ENCODE measurements around the gene LY6G6C. TPM values are rescaled to one million over a fixed set of nuclear protein-coding genes. Genes with fewer than 3 reads are reported as not detected.

Gene LY6G6C
- total and polyA plus RNA-seq, 2 donors (not counting 1 experiment from before 2014, with no cell fraction given), result 0.13 TPM; not detected in 1

Small RNAs within 50 kb of the gene (small RNA-seq; reads per million reads assigned to genes)
- gene LY6G6D (ENCODE audit: insufficient read length, low read depth, low replicate concordance) (not detected), gene MIR4646 (ENCODE audit: insufficient read length, low read depth, low replicate concordance) (not detected), gene MSH5-SAPCD1 (ENCODE audit: insufficient read length, low read depth, low replicate concordance) (not detected), gene RNU6-850P (ENCODE audit: insufficient read length, low read depth, low replicate concordance) (not detected), gene SAPCD1 (ENCODE audit: insufficient read length, low read depth, low replicate concordance) (not detected)

Other genes with a start within 250 kb of the LY6G6C start
Only the 30 nearest of the 41 such genes appear.
- 5.6 and 8.8 TPM in 2 replicates for gene LTA, start 149.5 kb downstream of the LY6G6C start, total RNA-seq
- gene LTA, start 149.5 kb downstream of the LY6G6C start, polyA plus RNA-seq, result 8.4 and 8.6 TPM in 2 replicates
- 22.2 and 22.6 TPM in 2 replicates for gene TNF, start 146.2 kb downstream of the LY6G6C start, total RNA-seq
- 15.6 and 21.9 TPM in 2 replicates for gene TNF, start 146.2 kb downstream of the LY6G6C start, polyA plus RNA-seq
- gene LTB, start 139.3 kb downstream of the LY6G6C start, total RNA-seq, result 473 and 488 TPM in 2 replicates
- 832 and 938 TPM in 2 replicates for gene LTB, start 139.3 kb downstream of the LY6G6C start, polyA plus RNA-seq
- 7.4 and 9.5 TPM in 2 replicates for gene LST1, start 135.5 kb downstream of the LY6G6C start, total RNA-seq
- gene LST1, start 135.5 kb downstream of the LY6G6C start, polyA plus RNA-seq, result 29.4 and 30.5 TPM in 2 replicates
- 24.7 and 28.5 TPM in 2 replicates for gene NCR3, start 128.7 kb downstream of the LY6G6C start, total RNA-seq
- gene NCR3, start 128.7 kb downstream of the LY6G6C start, polyA plus RNA-seq, result 52.2 and 52.5 TPM in 2 replicates
- gene AIF1, start 106.5 kb downstream of the LY6G6C start, total RNA-seq, result 1.3 and 1.5 TPM in 2 replicates
- 4.7 and 7.5 TPM in 2 replicates for gene AIF1, start 106.5 kb downstream of the LY6G6C start, polyA plus RNA-seq
- gene PRRC2A, start 101.0 kb downstream of the LY6G6C start, total RNA-seq, result 265 and 278 TPM in 2 replicates
- 152 and 153 TPM in 2 replicates for gene PRRC2A, start 101.0 kb downstream of the LY6G6C start, polyA plus RNA-seq
- 345 and 348 TPM in 2 replicates for gene BAG6, start 69.1 kb downstream of the LY6G6C start, total RNA-seq
- gene BAG6, start 69.1 kb downstream of the LY6G6C start, polyA plus RNA-seq, result 252 and 276 TPM in 2 replicates
- gene APOM, start 65.9 kb downstream of the LY6G6C start, total RNA-seq, result 2.6 and 3.6 TPM in 2 replicates
- 11.6 and 11.9 TPM in 2 replicates for gene APOM, start 65.9 kb downstream of the LY6G6C start, polyA plus RNA-seq
- gene C6orf47, start 61.0 kb downstream of the LY6G6C start, total RNA-seq, result 34.0 and 35.1 TPM in 2 replicates
- gene C6orf47, start 61.0 kb downstream of the LY6G6C start, polyA plus RNA-seq, result 5.8 and 7.6 TPM in 2 replicates
- gene GPANK1, start 56.7 kb downstream of the LY6G6C start, total RNA-seq, result 24.2 and 24.3 TPM in 2 replicates
- 18.3 and 22.6 TPM in 2 replicates for gene GPANK1, start 56.7 kb downstream of the LY6G6C start, polyA plus RNA-seq
- 141 and 146 TPM in 2 replicates for gene CSNK2B, start 55.7 kb downstream of the LY6G6C start, total RNA-seq
- gene CSNK2B, start 55.7 kb downstream of the LY6G6C start, polyA plus RNA-seq, result 124 and 142 TPM in 2 replicates
- gene LY6G5B, start 51.8 kb downstream of the LY6G6C start, total RNA-seq, result 42.3 and 44.2 TPM in 2 replicates
- 25.2 and 28.4 TPM in 2 replicates for gene LY6G5B, start 51.8 kb downstream of the LY6G6C start, polyA plus RNA-seq
- gene LY6G5C, start 40.7 kb downstream of the LY6G6C start, total RNA-seq, result 0.76 and 2.1 TPM in 2 replicates
- gene LY6G5C, start 40.7 kb downstream of the LY6G6C start, polyA plus RNA-seq, result 0.40 and 3.4 TPM in 2 replicates
- gene ABHD16A, start 18.4 kb downstream of the LY6G6C start, total RNA-seq, result 78.3 and 90.3 TPM in 2 replicates
- 97.5 and 97.6 TPM in 2 replicates for gene ABHD16A, start 18.4 kb downstream of the LY6G6C start, polyA plus RNA-seq
- not detected in 2 replicates for gene LY6G6F, start 14.9 kb downstream of the LY6G6C start, total RNA-seq
- gene LY6G6F, start 14.9 kb downstream of the LY6G6C start, polyA plus RNA-seq, result 0.32 TPM in 1 of 2 replicates, not detected in the other
- not detected in 2 replicates for gene LY6G6D, start 6.4 kb downstream of the LY6G6C start, total RNA-seq
- not detected in 2 replicates for gene LY6G6D, start 6.4 kb downstream of the LY6G6C start, polyA plus RNA-seq
- 0.24 and 0.54 TPM in 2 replicates for gene MPIG6B, start 1.6 kb upstream of the LY6G6C start, total RNA-seq
- 1.6 and 4.8 TPM in 2 replicates for gene MPIG6B, start 1.6 kb upstream of the LY6G6C start, polyA plus RNA-seq
- gene DDAH2, start 7.6 kb upstream of the LY6G6C start, total RNA-seq, result 51.1 and 59.2 TPM in 2 replicates
- 64.7 and 87.2 TPM in 2 replicates for gene DDAH2, start 7.6 kb upstream of the LY6G6C start, polyA plus RNA-seq
- 216 and 221 TPM in 2 replicates for gene CLIC1, start 14.8 kb upstream of the LY6G6C start, total RNA-seq
- gene CLIC1, start 14.8 kb upstream of the LY6G6C start, polyA plus RNA-seq, result 178 and 290 TPM in 2 replicates
- 49.9 and 50.1 TPM in 2 replicates for gene MSH5, start 18.3 kb upstream of the LY6G6C start, total RNA-seq
- gene MSH5, start 18.3 kb upstream of the LY6G6C start, polyA plus RNA-seq, result 51.6 and 64.7 TPM in 2 replicates
- 11.1 and 12.9 TPM in 2 replicates for gene SAPCD1, start 40.9 kb upstream of the LY6G6C start, total RNA-seq
- gene SAPCD1, start 40.9 kb upstream of the LY6G6C start, polyA plus RNA-seq, result 12.9 and 21.5 TPM in 2 replicates
- 5.2 and 5.6 TPM in 2 replicates for gene VWA7, start 55.6 kb upstream of the LY6G6C start, total RNA-seq
- 3.2 and 6.0 TPM in 2 replicates for gene VWA7, start 55.6 kb upstream of the LY6G6C start, polyA plus RNA-seq
- 47.4 and 52.3 TPM in 2 replicates for gene VARS1, start 74.0 kb upstream of the LY6G6C start, total RNA-seq
- gene VARS1, start 74.0 kb upstream of the LY6G6C start, polyA plus RNA-seq, result 54.8 and 66.8 TPM in 2 replicates
- gene LSM2, start 85.2 kb upstream of the LY6G6C start, total RNA-seq, result 45.3 and 52.4 TPM in 2 replicates
- 37.7 and 57.4 TPM in 2 replicates for gene LSM2, start 85.2 kb upstream of the LY6G6C start, polyA plus RNA-seq
- gene HSPA1L, start 93.5 kb upstream of the LY6G6C start, total RNA-seq, result 2.0 and 2.4 TPM in 2 replicates
- 0.49 and 0.81 TPM in 2 replicates for gene HSPA1L, start 93.5 kb upstream of the LY6G6C start, polyA plus RNA-seq
- 58.8 and 61.2 TPM in 2 replicates for gene HSPA1A, start 93.8 kb upstream of the LY6G6C start, total RNA-seq
- gene HSPA1A, start 93.8 kb upstream of the LY6G6C start, polyA plus RNA-seq, result 63.3 and 129 TPM in 2 replicates
- 79.2 and 89.9 TPM in 2 replicates for gene HSPA1B, start 106.0 kb upstream of the LY6G6C start, total RNA-seq
- gene HSPA1B, start 106.0 kb upstream of the LY6G6C start, polyA plus RNA-seq, result 86.8 and 145 TPM in 2 replicates
- gene NEU1, start 141.1 kb upstream of the LY6G6C start, total RNA-seq, result 25.3 and 26.0 TPM in 2 replicates
- gene NEU1, start 141.1 kb upstream of the LY6G6C start, polyA plus RNA-seq, result 35.1 and 47.2 TPM in 2 replicates
- not detected in 2 replicates for gene SLC44A4, start 157.3 kb upstream of the LY6G6C start, total RNA-seq
- gene SLC44A4, start 157.3 kb upstream of the LY6G6C start, polyA plus RNA-seq, result not detected in 2 replicates